ENCODE measurements around the gene SPON1.

GRCh38 chr11:13923182-13923581 is 39.3 kb upstream of the SPON1 start:
- TF ChIP-seq EZH2 (IDR thresholded peaks at IDR 0.05) (no peak), POLR2AphosphoS5 (IDR thresholded peaks at IDR 0.05; ENCODE audit: borderline replicate concordance, low read depth, low read length) (no peak)

Data from SK-N-MC (cell line).